ENCODE results near the gene PRPSAP1. TPM values are rescaled to one million over a fixed set of nuclear protein-coding genes. Genes with fewer than 3 reads are reported as not detected.

PRPSAP1 gene
- polyA plus RNA-seq, 1 of the 3 experiments (the other 2 are of a cell fraction), result 118 TPM

- TF ChIP-seq IRF3 (IDR thresholded peaks at IDR 0.05; ENCODE audit: low read depth, low read length) (no peak), RCOR1 (IDR thresholded peaks at IDR 0.05; ENCODE audit: low read length) (no peak), FOXM1 (IDR thresholded peaks at IDR 0.05; ENCODE audit: low read depth) (no peak), EZH2phosphoT487 (IDR thresholded peaks at IDR 0.05; ENCODE audit: borderline replicate concordance, low read depth) (no peak), MEF2A (IDR thresholded peaks at IDR 0.05; ENCODE audit: borderline replicate concordance, low read depth) (no peak), SIN3A (IDR thresholded peaks at IDR 0.05; ENCODE audit: borderline replicate concordance, low read depth, low read length) (no peak), JUND (IDR thresholded peaks at IDR 0.05) (no peak), TCF12 (IDR thresholded peaks at IDR 0.05) (no peak)
- peaks cover 0 to 3% of the 10 kb centered on the region in 2 experiments; a peak in 1 of 4 replicates for H3K4me1 ChIP-seq (ENCODE audit: control insufficient read depth in 1 of 2, insufficient read depth in 2 of 2, low read depth in 1 of 2, low read length in 1 of 2)
- peaks cover 53 to 78% of the 10 kb centered on the region in 2 experiments for H3K36me3 ChIP-seq (replicated peaks in 1 of 2; ENCODE audit: control insufficient read depth in 1 of 2, insufficient read depth in 2 of 2, low read length in 1 of 2)
- no peaks in the 10 kb centered on the region for H3K9me2 ChIP-seq
- no peak for DNase-seq
- no peaks in the 10 kb centered on the region for H3K79me2 ChIP-seq (ENCODE audit: insufficient read depth)
- no peaks in the 10 kb centered on the region for H3K27me3 ChIP-seq (ENCODE audit: insufficient read depth)
- H3F3A ChIP-seq (replicated peaks; ENCODE audit: insufficient read depth), result no peaks in the 10 kb centered on the region
- no peaks in the 10 kb centered on the region for H4K20me1 ChIP-seq (ENCODE audit: insufficient read depth)
- H3K27ac ChIP-seq (ENCODE audit: low read depth in 2 of 2, low read length in 1 of 2), result no peak overlapping the region
- ChIA-PET CTCF (interaction anchor here (0.6 to 10.1 kb wide), 45 partner anchors 9 to 626 kb away, joined by 3 to 348 read pairs (median 10); partner anchors contain the start of genes AANAT, PRPSAP1, QRICH2 and RHBDF2), POLR2A (interaction anchor here (0.7 to 1.5 kb wide), 3 partner anchors 10 to 84 kb away, joined by 3 to 4 read pairs (median 3); partner anchors contain the start of gene PRPSAP1)
- H2AFZ ChIP-seq (ENCODE audit: low read depth), result no peak overlapping the region
- no peaks in the 10 kb centered on the region for H3K9me3 ChIP-seq
- H3K4me3 ChIP-seq (ENCODE audit: low read depth in 2 of 2, low read length in 1 of 2), result no peak overlapping the region
- WGBS (ENCODE audit: low lambda C conversion rate), result 81% methylated on average over 7 of the region's 8 CpGs
- H3K9ac ChIP-seq, result no peak overlapping the region
- no peak overlapping the region for H3K4me2 ChIP-seq
These were observed 43.5 kb upstream of the PRPSAP1 start for GRCh38 chr17:76397184-76397583.

GRCh38 chr17:76395980-76396379 lies 42.3 kb upstream of the PRPSAP1 start:
- H3F3A ChIP-seq (replicated peaks; ENCODE audit: insufficient read depth), result no peaks in the 10 kb centered on the region
- H3K9me2 ChIP-seq, result no peaks in the 10 kb centered on the region
- no peaks in the 10 kb centered on the region for H3K9me3 ChIP-seq
- ChIA-PET CTCF (interaction anchor here (0.6 to 10.1 kb wide), 15 partner anchors 11 to 161 kb away, joined by 3 to 348 read pairs (median 23); partner anchors contain the start of genes QRICH2 and SPHK1), POLR2A (no interaction called here)
- H3K79me2 ChIP-seq (ENCODE audit: insufficient read depth), result no peaks in the 10 kb centered on the region
- TF ChIP-seq REST (IDR thresholded peaks at IDR 0.05; ENCODE audit: low read depth, low read length) (no peak), RFX5 (IDR thresholded peaks at IDR 0.05; ENCODE audit: low read length) (no peak), JUND (IDR thresholded peaks at IDR 0.05) (no peak), RXRA (IDR thresholded peaks at IDR 0.05; ENCODE audit: borderline replicate concordance, low read depth) (no peak), FOXM1 (IDR thresholded peaks at IDR 0.05; ENCODE audit: low read depth) (no peak), FOXJ3 (CRISPR knock-in tag; IDR thresholded peaks at IDR 0.05) (no peak), SMC3 (IDR thresholded peaks at IDR 0.05; ENCODE audit: low read depth, low read length) (no peak), EZH2phosphoT487 (IDR thresholded peaks at IDR 0.05; ENCODE audit: borderline replicate concordance, low read depth) (no peak)
- no peak overlapping the region for H2AFZ ChIP-seq (ENCODE audit: low read depth)
- no peak overlapping the region for H3K9ac ChIP-seq
- H3K27me3 ChIP-seq (ENCODE audit: insufficient read depth), result no peaks in the 10 kb centered on the region
- 97% methylated on average over 15 of the region's 15 CpGs for WGBS (ENCODE audit: low lambda C conversion rate)
- no peak overlapping the region for H3K27ac ChIP-seq (ENCODE audit: low read depth in 2 of 2, low read length in 1 of 2)
- peaks cover 42 to 78% of the 10 kb centered on the region in 2 experiments for H3K36me3 ChIP-seq (replicated peaks in 1 of 2; ENCODE audit: control insufficient read depth in 1 of 2, insufficient read depth in 2 of 2, low read length in 1 of 2)
- H3K4me3 ChIP-seq (ENCODE audit: low read depth in 2 of 2, low read length in 1 of 2), result no peak overlapping the region
- H3K4me1 ChIP-seq (ENCODE audit: control insufficient read depth in 1 of 2, insufficient read depth in 2 of 2, low read depth in 1 of 2, low read length in 1 of 2), result peaks cover 0 to 3% of the 10 kb centered on the region in 2 experiments; a peak in 1 of 4 replicates
- H4K20me1 ChIP-seq (ENCODE audit: insufficient read depth), result no peaks in the 10 kb centered on the region
- no peak overlapping the region for H3K4me2 ChIP-seq
- no peak for DNase-seq

All from SK-N-SH (cell line).